B cell (primary cell): ENCODE data around the gene CMTM8. TPM values are rescaled to one million over a fixed set of nuclear protein-coding genes. Genes with fewer than 3 reads are reported as not detected.

ENCODE experiments used
- ATAC-seq: fragments of 200-7000 bp; cut with Tn5 transposase; one replicate; pipeline ENCODE4 v1.10.0; 2021; ENCODE audit warnings: low read depth, mild to moderate bottlenecking, moderate number of reproducible peaks, moderate library complexity
- CTCF ChIA-PET: fragments of 350-600 bp; sonication (Branson Sonifier 250); formaldehyde crosslinking; loops from one replicate; lab custom pipeline; 2021; ENCODE audit warnings: antibody characterized with exemption, inconsistent platforms; lab: Charles Lee
- POLR2A ChIA-PET: fragments of 350-600 bp; sonication (Branson Sonifier 250); formaldehyde crosslinking; loops from one replicate; lab custom pipeline; 2021; ENCODE audit warnings: antibody characterized with exemption; lab: Charles Lee
- DNase-seq: peaks from one replicate; pipeline ENCODE4 v3.0.0; 2013
- H2AFZ ChIP-seq: 2 replicates; pipeline ENCODE4 v1.6.1; 2012; ENCODE audit warnings: mild to moderate bottlenecking, low read depth, low read length; ENCODE audit not compliant: insufficient read depth, poor library complexity, severe bottlenecking
- H3K27ac ChIP-seq, 2 donors: 1 replicate in 1 of 2; 2 replicates in 1 of 2; pipeline ENCODE4 v1.5.1; 2012 to 2013; ENCODE audit warnings: low read length in 2 of 2, mild to moderate bottlenecking in 2 of 2, moderate library complexity in 1 of 2
- H3K27me3 ChIP-seq, 4 experiments: fragments of 200-600 bp in 1 of 4; sonication (generic) in 1 of 4; replicated peaks in 1 of 4; 1 replicate in 2 of 4; 2 replicates in 2 of 4; pipeline versions ENCODE4 v1.6.1 to v1.7.0; 2013 to 2016; ENCODE audit warnings: low read length in 3 of 4, mild to moderate bottlenecking in 2 of 4, mixed read lengths in 1 of 4, moderate library complexity in 1 of 4; ENCODE audit not compliant: insufficient read depth in 4 of 4, control insufficient read depth in 3 of 4; ENCODE audit errors: control extremely low read depth in 1 of 4
- H3K36me3 ChIP-seq, 2 experiments: replicated peaks in 1 of 2; 1 replicate in 1 of 2; 2 replicates in 1 of 2; pipeline versions ENCODE4 v1.6.1 to v1.7.1; 2013; ENCODE audit warnings: low read length in 1 of 2; ENCODE audit not compliant: insufficient read depth in 2 of 2, control insufficient read depth in 1 of 2; ENCODE audit errors: control extremely low read depth in 1 of 2, extremely low read depth in 1 of 2
- H3K4me1 ChIP-seq, 2 donors: fragments of 200-600 bp in 1 of 2; sonication (generic) in 1 of 2; 1 replicate in 1 of 2; 2 replicates in 1 of 2; pipeline versions ENCODE4 v1.5.1 to v1.6.1; 2013 to 2017; ENCODE audit warnings: low read length in 2 of 2; ENCODE audit not compliant: control insufficient read depth in 2 of 2, insufficient read depth in 2 of 2
- H3K4me2 ChIP-seq: replicated peaks from 2 replicates; pipeline ENCODE3; 2012; ENCODE audit warnings: mild to moderate bottlenecking, low read depth, low read length; ENCODE audit not compliant: poor library complexity, severe bottlenecking
- H3K4me3 ChIP-seq, 5 experiments: fragments of 200-600 bp in 1 of 5; sonication (generic) in 1 of 5; 1 replicate in 3 of 5; 2 replicates in 2 of 5; pipeline versions ENCODE4 v1.5.1 to v1.7.0; 2011 to 2016; ENCODE audit warnings: low read length in 4 of 5, mild to moderate bottlenecking in 4 of 5, low read depth in 2 of 5, control low read depth in 1 of 5, moderate library complexity in 1 of 5; ENCODE audit not compliant: insufficient read depth in 1 of 5; ENCODE audit errors: control extremely low read depth in 1 of 5, extremely low read depth in 1 of 5
- H3K79me2 ChIP-seq: fragments of 200-600 bp; sonication (generic); one replicate; pipeline ENCODE4 v1.6.0; 2016; ENCODE audit warnings: low read length; ENCODE audit not compliant: control insufficient read depth, insufficient read depth
- H3K9ac ChIP-seq: fragments of 200-600 bp; sonication (generic); 2 replicates; pipeline ENCODE4 v1.6.1; 2017; ENCODE audit warnings: mild to moderate bottlenecking, low read length, moderate library complexity
- H3K9me3 ChIP-seq, 3 donors: one replicate each; pipeline versions ENCODE4 v1.6.1 to v1.7.1; 2013; ENCODE audit warnings: low read length in 2 of 3; ENCODE audit not compliant: control insufficient read depth in 2 of 3, insufficient read depth in 1 of 3; ENCODE audit errors: control extremely low read depth in 1 of 3
- H4K20me1 ChIP-seq: 2 replicates; pipeline ENCODE4 v1.6.0; 2012; ENCODE audit warnings: mild to moderate bottlenecking, low read length; ENCODE audit not compliant: insufficient read depth, control insufficient read depth, poor library complexity, severe bottlenecking
- H3K27ac Mint-ChIP-seq: one replicate; pipeline ENCODE4 v1.8.0; 2021; ENCODE audit warnings: mixed read lengths
- H3K27me3 Mint-ChIP-seq: one replicate; pipeline ENCODE4 v1.8.0; 2021; ENCODE audit warnings: mixed read lengths
- H3K4me1 Mint-ChIP-seq: one replicate; pipeline ENCODE4 v1.8.0; 2021; ENCODE audit warnings: mixed read lengths
- H3K4me3 Mint-ChIP-seq: one replicate; pipeline ENCODE4 v1.8.0; 2021; ENCODE audit warnings: mixed read lengths
- H3K9me3 Mint-ChIP-seq: one replicate; pipeline ENCODE4 v1.8.0; 2022; ENCODE audit warnings: mixed read lengths; ENCODE audit not compliant: insufficient read depth
- CTCF ChIP-seq: fragments of 200-600 bp; IDR thresholded peaks from one replicate; pipeline ENCODE4 v1.8.0; 2022; ENCODE audit warnings: antibody characterized with exemption, mild to moderate bottlenecking
- EZH2 ChIP-seq: IDR thresholded peaks from 2 replicates; pipeline ENCODE4 v1.6.1; 2012; ENCODE audit warnings: borderline replicate concordance, low read depth, mild to moderate bottlenecking, moderate library complexity, low read length; ENCODE audit not compliant: insufficient read depth, poor library complexity, severe bottlenecking
- WGBS: methylation state at CpG from one replicate; pipeline ENCODE4 v1.1.5; 2013; ENCODE audit warnings: missing lambda C conversion rate; ENCODE audit not compliant: insufficient coverage; 5-methylcytosine and 5-hydroxymethylcytosine counted together
- intact Hi-C: fragments of 100-400 bp; cut with micrococcal nuclease; formaldehyde crosslinking; loops from one replicate; pipeline ENCODE4 v1.10.0; 2022
- polyA plus RNA-seq: library from polyadenylated mRNA; depleted of rRNA; stranded (reverse); fragments of >200 nt; gene quantifications from 2 replicates; pipeline ENCODE4 v1.2.3, GENCODE V29; 2012
- total RNA-seq, 2 donors: library from RNA; stranded (reverse); fragments of 120-200 nt in 1 of 2; gene quantifications; 1 replicate in 1 of 2; 2 replicates in 1 of 2; pipeline versions ENCODE4 v1.2.3 to v1.2.4, GENCODE V29; 2013 to 2022

CMTM8 gene
- total and polyA plus RNA-seq, 2 donors (not counting 1 experiment from before 2014, with no cell fraction given): 0.25 to 0.28 TPM

GRCh38 chr3:32334675-32335074, 96.2 kb downstream of the CMTM8 start:
- H3K27ac Mint-ChIP-seq: no peak overlapping the region
- intact Hi-C loops: no loop called here
- H3K27ac ChIP-seq: no peak overlapping the region

More at GRCh38 chr3:32334675-32335074, 96.2 kb downstream of the CMTM8 start:
- Mint-ChIP-seq H3K4me1 (no peaks in the 10 kb centered on the region), H3K9me3 (no peaks in the 10 kb centered on the region), H3K4me3 (no peak overlapping the region), H3K27me3 (no peaks in the 10 kb centered on the region)
- no peak for TF ChIP-seq EZH2
- no peak for TF ChIP-seq CTCF
- Histone ChIP-seq H3K79me2 (no peaks in the 10 kb centered on the region), H3K27me3 (no peaks in the 10 kb centered on the region), H3K36me3 (no peaks in the 10 kb centered on the region), H3K4me1 (no peaks in the 10 kb centered on the region), H3K4me2 (no peak overlapping the region), H3K4me3 (no peak overlapping the region), H3K9ac (no peak overlapping the region), H4K20me1 (no peaks in the 10 kb centered on the region), H2AFZ (no peak overlapping the region), H3K9me3 (no peaks in the 10 kb centered on the region)
- ATAC-seq (no peak), DNase-seq (no peak)
- CTCF ChIA-PET: interaction anchor here (0.7 to 1.1 kb wide), 2 partner anchors 158 to 379 kb away, joined by 3 to 5 read pairs; no protein-coding TSS in a partner anchor
- 100% methylated on average over 1 of the region's 4 CpGs for WGBS
- POLR2A ChIA-PET: interaction anchor here (0.7 kb wide), 1 partner anchor 153 kb away, joined by 3 read pairs; no protein-coding TSS in a partner anchor
